Esophagus muscularis mucosa (tissue), 4 donors: ENCODE measurements around the gene CDHR3.
A peak's percentile ranks its signal among the peaks of the same experiment; 100 is the strongest.

Experiments
- EP300 ChIP-seq: sonication (generic); formaldehyde crosslinking; IDR thresholded peaks from one replicate; pipeline ENCODE4 v1.6.1; 2017; ENCODE audit warnings: antibody characterized with exemption
- POLR2A ChIP-seq: fragments of 450-650 bp; IDR thresholded peaks from one replicate; pipeline ENCODE4 v1.6.1; 2017; ENCODE audit warnings: antibody characterized with exemption, moderate library complexity, mild to moderate bottlenecking, low read depth
- TF ChIP-seq, protein P1 (sequence below), 3 experiments: fragments of 200-600 bp in 2 of 3; fragments of 450-650 bp in 1 of 3; sonication (generic) in 2 of 3; IDR thresholded peaks; one replicate each; pipeline ENCODE4 v1.5.1; 2017 to 2019; ENCODE audit warnings: antibody characterized with exemption in 3 of 3, mild to moderate bottlenecking in 2 of 3, moderate library complexity in 1 of 3

DNA sequence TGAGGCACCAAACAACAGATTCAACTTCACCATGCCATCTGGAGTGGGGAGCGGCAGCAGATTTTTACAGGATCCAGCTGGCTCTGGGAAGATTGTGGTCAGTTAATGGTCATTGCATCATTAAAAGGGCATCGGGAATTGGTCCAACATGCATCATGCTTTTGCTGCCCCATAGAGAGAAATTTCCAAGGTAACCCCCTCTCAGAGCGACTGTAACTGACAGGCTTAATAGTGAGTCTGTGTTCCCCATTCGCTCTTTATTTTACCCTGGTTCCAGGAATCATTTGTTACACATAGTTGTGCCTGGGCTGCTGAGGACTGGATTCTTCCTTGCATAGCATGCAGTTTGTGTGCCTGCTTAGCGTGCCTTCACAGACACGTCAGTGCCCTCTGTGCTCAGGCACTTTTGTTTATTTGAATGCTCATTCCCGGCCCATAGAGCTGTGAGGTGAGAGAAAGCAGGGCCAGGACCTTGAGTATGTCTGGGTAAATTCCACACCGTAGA is 49.9 kb downstream of the CDHR3 start:
- TF ChIP-seq, protein P1, sequence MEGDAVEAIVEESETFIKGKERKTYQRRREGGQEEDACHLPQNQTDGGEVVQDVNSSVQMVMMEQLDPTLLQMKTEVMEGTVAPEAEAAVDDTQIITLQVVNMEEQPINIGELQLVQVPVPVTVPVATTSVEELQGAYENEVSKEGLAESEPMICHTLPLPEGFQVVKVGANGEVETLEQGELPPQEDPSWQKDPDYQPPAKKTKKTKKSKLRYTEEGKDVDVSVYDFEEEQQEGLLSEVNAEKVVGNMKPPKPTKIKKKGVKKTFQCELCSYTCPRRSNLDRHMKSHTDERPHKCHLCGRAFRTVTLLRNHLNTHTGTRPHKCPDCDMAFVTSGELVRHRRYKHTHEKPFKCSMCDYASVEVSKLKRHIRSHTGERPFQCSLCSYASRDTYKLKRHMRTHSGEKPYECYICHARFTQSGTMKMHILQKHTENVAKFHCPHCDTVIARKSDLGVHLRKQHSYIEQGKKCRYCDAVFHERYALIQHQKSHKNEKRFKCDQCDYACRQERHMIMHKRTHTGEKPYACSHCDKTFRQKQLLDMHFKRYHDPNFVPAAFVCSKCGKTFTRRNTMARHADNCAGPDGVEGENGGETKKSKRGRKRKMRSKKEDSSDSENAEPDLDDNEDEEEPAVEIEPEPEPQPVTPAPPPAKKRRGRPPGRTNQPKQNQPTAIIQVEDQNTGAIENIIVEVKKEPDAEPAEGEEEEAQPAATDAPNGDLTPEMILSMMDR (IDR thresholded peaks at IDR 0.05) = no peak
- TF ChIP-seq EP300 = peak; percentile 36
- TF ChIP-seq POLR2A = no peak
